GM18519 (cell line): Measurements from ENCODE around the gene UNC79.

Experiments used
- ATAC-seq: cut with Tn5 transposase; IDR thresholded peaks from one replicate; pipeline ENCODE4 v1.9.1; 2021; ENCODE audit warnings: mild to moderate bottlenecking, moderate library complexity; ENCODE audit not compliant: unreplicated experiment, low FRiP score

UNC79 gene

DNA sequence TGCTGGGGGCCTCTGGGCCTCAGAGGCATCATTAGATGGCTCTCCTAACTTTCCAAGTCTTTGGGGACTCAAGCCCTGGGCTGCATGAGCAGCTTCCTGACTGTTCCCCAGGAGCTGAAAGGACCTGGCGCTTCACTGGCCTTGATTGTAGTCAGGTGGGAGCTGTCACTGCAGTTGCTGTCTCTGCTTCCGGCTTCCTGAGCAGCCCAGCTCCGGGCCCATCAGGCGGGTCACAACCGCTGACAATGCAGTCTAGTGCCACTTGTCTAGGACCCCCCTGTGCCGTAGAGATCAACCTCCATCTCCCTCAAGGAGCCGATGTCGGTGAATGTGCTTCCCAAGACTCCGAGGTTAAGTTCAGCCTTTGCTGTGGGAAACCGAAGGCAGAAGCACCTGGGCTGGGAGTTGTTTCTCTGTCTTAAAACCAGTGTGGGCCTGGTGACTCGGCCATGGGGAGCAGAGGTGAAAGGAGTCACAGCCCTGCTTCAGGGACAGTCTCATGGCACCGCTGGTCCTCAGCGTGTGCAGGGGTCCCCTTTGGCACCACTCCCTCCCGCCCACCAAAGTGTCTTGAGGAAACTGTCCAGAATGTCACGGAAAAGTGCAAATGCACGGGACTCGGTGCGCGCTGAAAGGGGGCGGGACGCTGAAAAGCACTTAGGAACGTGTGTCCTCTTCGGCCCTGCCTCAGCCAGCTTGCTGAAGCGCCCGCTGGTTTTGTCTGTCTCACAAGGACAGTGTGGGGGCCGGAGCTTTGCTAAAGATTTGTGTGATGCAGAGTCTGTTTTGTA, 312.7 kb downstream of the UNC79 start:
- ATAC-seq = no peak

GRCh38 chr14:93744176-93744575, 313.4 kb downstream of the UNC79 start:
- no peak for ATAC-seq

DNA sequence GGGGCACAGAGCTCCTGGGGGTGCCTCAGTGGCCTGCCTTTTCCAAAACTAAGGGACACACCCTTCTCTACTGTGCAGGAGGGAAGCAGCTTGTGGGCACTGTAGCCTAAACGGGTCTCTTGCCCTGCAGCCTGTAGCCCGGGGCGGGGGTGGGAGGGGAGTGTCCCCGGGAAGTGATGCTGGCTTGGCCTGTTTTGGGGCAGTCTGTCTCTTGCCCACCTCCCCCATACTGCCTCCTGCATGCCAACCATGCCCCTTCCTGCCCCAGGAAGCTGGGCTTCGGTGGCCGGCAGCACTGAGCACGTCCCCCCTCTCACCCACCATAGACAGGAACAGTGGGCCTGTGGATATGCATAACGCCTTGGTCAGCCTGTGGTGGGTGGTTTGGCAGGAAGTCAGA, 314.1 kb downstream of the UNC79 start:
- no peak for ATAC-seq

DNA sequence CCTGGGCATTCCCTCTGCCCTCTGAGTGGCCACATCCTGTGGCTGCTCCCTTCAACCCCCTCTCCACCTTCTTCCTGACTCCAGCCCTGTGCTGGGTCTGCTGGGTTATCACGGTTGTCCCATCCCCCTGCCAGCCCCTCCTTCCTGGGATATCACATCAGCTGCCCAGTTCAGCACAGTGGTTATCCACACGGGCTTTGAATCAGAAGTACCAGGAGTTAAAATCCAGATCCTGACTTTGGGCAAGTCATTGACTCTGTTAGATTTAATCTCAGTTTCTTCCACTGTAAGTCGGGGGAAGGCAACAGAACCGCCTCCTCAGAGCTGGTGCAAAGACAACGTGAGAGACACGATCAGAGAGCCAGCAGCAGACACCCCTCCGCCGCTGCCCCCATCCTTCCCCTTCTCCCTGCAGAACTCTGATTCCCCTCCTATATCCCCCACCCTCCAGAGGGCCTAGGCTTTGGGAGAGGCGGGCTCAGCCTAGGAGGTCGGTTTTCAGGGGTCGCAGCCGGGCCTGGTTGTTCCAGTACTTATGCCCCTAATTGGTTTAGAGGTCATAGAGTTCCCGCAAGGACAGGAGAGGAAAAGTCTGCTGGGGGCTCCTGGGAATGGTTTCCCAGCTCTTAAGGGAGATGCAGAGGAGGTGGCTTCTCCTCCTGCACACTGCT, 315.0 kb downstream of the UNC79 start:
- ATAC-seq = no peak

DNA sequence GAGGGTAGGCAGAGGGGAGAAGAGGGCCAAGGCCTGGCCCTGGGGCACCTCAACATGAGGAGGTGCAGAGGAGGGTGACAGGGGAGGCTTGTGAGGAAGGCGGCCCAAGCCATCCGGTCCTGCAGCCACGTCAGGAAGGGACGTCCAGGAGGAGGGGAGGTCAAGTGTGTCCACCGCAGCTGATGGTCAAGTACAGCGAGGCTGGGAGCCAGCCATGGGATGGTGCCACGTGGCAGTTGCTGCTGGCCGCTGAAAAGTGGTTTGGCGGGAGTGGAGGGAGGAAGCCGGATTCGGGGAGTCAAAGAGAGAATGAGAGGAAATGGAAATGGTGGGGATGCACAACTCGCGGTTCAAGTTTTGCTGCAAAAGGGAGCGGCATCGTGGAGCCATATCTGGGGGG, 316.4 kb downstream of the UNC79 start:
- no peak for ATAC-seq

DNA sequence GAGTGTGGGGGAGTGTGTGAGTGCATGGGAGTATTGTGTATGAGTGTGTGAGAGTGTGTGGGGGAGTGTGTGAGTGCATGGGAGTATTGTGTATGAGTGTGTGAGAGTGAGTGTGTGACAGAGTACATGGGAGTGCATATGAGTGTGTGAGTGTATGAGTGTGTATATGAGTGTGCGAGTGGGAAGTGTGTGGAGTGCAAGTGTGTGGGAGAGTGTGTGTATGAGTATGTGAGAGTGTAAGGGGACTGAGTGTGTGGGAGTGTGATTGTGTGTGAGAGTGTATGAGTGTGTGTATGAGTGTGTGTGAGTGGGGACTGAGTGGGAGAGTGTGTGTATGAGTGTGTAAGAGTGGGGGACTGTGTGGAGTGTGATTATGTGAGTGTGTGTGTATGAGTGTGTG, 316.8 kb downstream of the UNC79 start:
- ATAC-seq = no peak

DNA sequence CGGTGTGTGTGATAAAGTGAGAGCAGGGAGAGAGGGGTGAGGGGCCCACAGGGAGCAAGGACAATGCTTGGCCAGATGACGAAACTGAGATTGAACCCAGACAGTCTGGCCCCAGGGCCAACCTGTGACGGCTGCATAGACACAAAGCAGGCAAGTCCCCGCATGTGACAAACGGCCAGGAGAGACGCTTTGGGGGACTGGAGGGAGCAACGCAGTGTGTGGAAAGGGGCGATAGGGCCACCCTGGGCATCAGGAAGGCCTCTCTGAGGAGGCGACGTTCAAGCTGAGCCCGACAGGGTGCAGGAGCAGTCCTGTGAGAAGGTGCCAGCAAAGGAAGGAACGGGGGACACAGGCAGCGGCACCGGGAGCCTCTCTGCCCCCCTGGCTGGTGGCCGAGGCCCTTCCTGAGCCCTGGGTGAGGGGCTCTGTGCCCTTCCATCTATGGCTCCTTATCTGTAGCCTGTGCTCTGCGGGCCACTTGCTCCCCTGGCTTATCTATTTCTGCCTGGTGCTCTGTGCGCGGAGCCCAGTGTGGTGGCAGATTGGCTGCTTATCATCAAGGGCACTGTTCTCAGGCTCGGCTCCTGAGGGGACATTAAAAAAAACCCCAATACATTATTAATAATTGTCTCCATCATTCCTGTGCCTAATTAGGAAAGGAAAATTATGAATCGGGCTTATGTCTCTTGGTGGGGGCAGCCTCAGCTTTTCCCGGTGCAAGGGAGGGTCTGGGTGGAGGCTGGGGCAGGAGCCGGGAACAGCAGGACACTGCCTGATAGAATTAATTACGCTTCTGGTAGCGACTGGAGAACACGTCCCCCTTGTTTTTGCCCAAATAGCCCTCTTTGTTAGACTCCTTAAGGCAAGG, 317.7 kb downstream of the UNC79 start:
- ATAC-seq = no peak

GRCh38 chr14:93749076-93749420, 318.3 kb downstream of the UNC79 start:
- no peak for ATAC-seq

GRCh38 chr14:93751946-93752655, 321.4 kb downstream of the UNC79 start:
- no peak for ATAC-seq

DNA sequence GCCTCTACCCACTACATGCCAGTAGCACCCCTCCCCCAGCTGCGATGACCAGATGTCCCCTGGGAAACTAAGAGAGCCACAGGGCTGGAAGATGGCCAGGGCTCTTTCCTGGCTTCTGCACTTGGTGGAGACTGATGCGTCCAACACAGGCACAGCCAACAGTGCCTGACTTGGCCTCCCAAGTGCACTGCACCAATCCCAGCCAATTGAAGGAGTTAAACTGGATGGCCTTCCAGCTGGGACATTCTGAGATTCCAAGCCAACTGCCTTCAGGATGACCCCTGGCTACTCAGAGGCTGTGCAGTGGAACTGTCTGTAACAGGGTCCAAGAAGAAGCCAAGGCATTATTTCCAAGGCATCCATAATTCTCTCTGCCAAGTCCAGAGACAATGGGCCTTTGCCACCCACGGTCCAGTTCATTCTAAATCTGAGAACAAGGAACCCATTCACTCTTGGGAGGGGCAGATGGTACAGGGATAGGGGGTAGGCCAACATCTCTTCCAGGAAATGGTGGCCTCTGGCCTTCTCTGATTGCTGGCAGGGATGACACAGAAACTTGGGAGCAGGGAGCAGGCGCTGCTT, 322.3 kb downstream of the UNC79 start:
- no peak for ATAC-seq

DNA sequence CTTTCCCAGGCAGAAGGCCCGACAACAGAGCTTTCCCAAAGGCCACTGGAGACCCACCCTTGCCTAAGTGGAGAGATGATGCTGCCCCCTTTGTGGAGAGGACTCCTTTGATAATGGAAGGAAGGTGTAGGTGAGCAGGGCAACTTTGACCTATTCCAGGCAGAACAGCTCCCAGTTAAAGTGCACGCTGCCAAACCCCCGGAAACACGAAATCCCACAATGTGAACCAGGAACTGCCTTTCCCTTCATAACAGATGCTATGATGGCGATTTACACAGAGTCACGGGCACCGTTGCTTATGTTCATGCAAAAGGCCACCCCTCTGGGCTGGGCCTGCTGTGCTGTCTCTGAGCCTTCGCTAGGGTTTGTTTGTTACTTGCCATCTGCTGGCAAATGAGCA, 322.9 kb downstream of the UNC79 start:
- no peak for ATAC-seq

GRCh38 chr14:93757206-93757605, 326.5 kb downstream of the UNC79 start:
- ATAC-seq = no peak
